HG03066 (cell line): ENCODE data around the gene DPYD.

ENCODE experiments used
- ATAC-seq: cut with Tn5 transposase; IDR thresholded peaks from one replicate; pipeline ENCODE4 v1.9.1; 2021; ENCODE audit warnings: low read depth; ENCODE audit not compliant: unreplicated experiment

DPYD gene

GRCh38 chr1:97845805-97846204, 75.0 kb downstream of the DPYD start:
- ATAC-seq: no peak

- no peak for ATAC-seq
Measured at GRCh38 chr1:97844552-97845089, 76.2 kb downstream of the DPYD start.

GRCh38 chr1:97841338-97841737, 79.5 kb downstream of the DPYD start:
- ATAC-seq: no peak

- ATAC-seq: no peak
Measured at GRCh38 chr1:97837161-97837560, 83.7 kb downstream of the DPYD start.

GRCh38 chr1:97834899-97835298, 85.9 kb downstream of the DPYD start:
- no peak for ATAC-seq

- ATAC-seq: no peak
Measured at GRCh38 chr1:97833881-97834280, 87.0 kb downstream of the DPYD start.

GRCh38 chr1:97832481-97832880, 88.4 kb downstream of the DPYD start:
- no peak for ATAC-seq

- peak; percentile 54 for ATAC-seq
Measured at GRCh38 chr1:97827887-97828286, 92.9 kb downstream of the DPYD start.

GRCh38 chr1:97826820-97827219, 94.0 kb downstream of the DPYD start:
- no peak for ATAC-seq

- no peak for ATAC-seq
Measured at GRCh38 chr1:97824624-97825023, 96.2 kb downstream of the DPYD start.

- ATAC-seq: no peak
Measured at GRCh38 chr1:97824200-97824599, 96.6 kb downstream of the DPYD start.

GRCh38 chr1:97820470-97821188, 100.2 kb downstream of the DPYD start:
- ATAC-seq: no peak

- ATAC-seq: no peak
Measured at GRCh38 chr1:97816927-97817326, 103.9 kb downstream of the DPYD start.

GRCh38 chr1:97814804-97815203, 106.0 kb downstream of the DPYD start:
- ATAC-seq: no peak

- no peak for ATAC-seq
Measured at GRCh38 chr1:97814121-97814520, 106.7 kb downstream of the DPYD start.

GRCh38 chr1:97812076-97812475, 108.8 kb downstream of the DPYD start:
- no peak for ATAC-seq

- no peak for ATAC-seq
Measured at GRCh38 chr1:97806996-97807520, 113.8 kb downstream of the DPYD start.

- no peak for ATAC-seq
Measured at GRCh38 chr1:97806326-97806725, 114.5 kb downstream of the DPYD start.

- no peak for ATAC-seq
Measured at GRCh38 chr1:97805093-97805492, 115.7 kb downstream of the DPYD start.

GRCh38 chr1:97803026-97803425, 117.8 kb downstream of the DPYD start:
- ATAC-seq: no peak

- no peak for ATAC-seq
Measured at GRCh38 chr1:97802011-97802410, 118.8 kb downstream of the DPYD start.
